ENCODE data around the gene CWF19L1. TPM values are rescaled to one million over a fixed set of nuclear protein-coding genes. Genes with fewer than 3 reads are reported as not detected.

CWF19L1 gene
- total RNA-seq, 6 experiments from 2014 or later: 19.1 to 24.5 (median 20.6) TPM

- Mint-ChIP-seq H3K36me3 (ENCODE audit: low read depth) (peaks cover 33% of the 10 kb centered on the region), H3K9me3 (no peaks in the 10 kb centered on the region), H3K4me1 (ENCODE audit: low read depth) (no peaks in the 10 kb centered on the region), H3K27me3 (ENCODE audit: insufficient read depth) (no peaks in the 10 kb centered on the region), H3K27ac (no peak overlapping the region), H3K4me3 (no peak overlapping the region)
- TF ChIP-seq CTCF (IDR thresholded peaks at IDR 0.05): no peak
- DNase-seq: no peak
These were observed 65.9 kb downstream of the CWF19L1 start for GRCh38 chr10:100201549-100201948.

GRCh38 chr10:100194711-100195110 lies 72.7 kb downstream of the CWF19L1 start:
- Mint-ChIP-seq H3K36me3 (ENCODE audit: low read depth) (peaks cover 20% of the 10 kb centered on the region), H3K27ac (no peak overlapping the region), H3K27me3 (ENCODE audit: insufficient read depth) (no peaks in the 10 kb centered on the region), H3K4me1 (ENCODE audit: low read depth) (no peaks in the 10 kb centered on the region), H3K4me3 (no peak overlapping the region), H3K9me3 (no peaks in the 10 kb centered on the region)
- no peak for DNase-seq
- no peak for TF ChIP-seq CTCF (IDR thresholded peaks at IDR 0.05)

GRCh38 chr10:100192350-100192749 lies 75.1 kb downstream of the CWF19L1 start:
- no peak for TF ChIP-seq CTCF (IDR thresholded peaks at IDR 0.05)
- Mint-ChIP-seq H3K27ac (no peak overlapping the region), H3K4me1 (ENCODE audit: low read depth) (peaks cover 18% of the 10 kb centered on the region), H3K36me3 (ENCODE audit: low read depth) (peaks cover 16% of the 10 kb centered on the region), H3K27me3 (ENCODE audit: insufficient read depth) (no peaks in the 10 kb centered on the region), H3K9me3 (no peaks in the 10 kb centered on the region), H3K4me3 (no peak overlapping the region)
- no peak for DNase-seq

GRCh38 chr10:100186253-100187212 lies 80.9 kb downstream of the CWF19L1 start:
- no peaks in the 10 kb centered on the region for H3K9me3 Mint-ChIP-seq
- peaks cover 6% of the 10 kb centered on the region; the same call in 1 of the 2 replicates for H3K27me3 Mint-ChIP-seq (ENCODE audit: insufficient read depth)
- no peak for TF ChIP-seq CTCF (IDR thresholded peaks at IDR 0.05)
- H3K36me3 Mint-ChIP-seq (ENCODE audit: low read depth): peaks cover 24% of the 10 kb centered on the region; the same call in 1 of the 2 replicates
- DNase-seq: no peak
- H3K4me1 Mint-ChIP-seq (ENCODE audit: low read depth): peaks cover 53% of the 10 kb centered on the region
- peak overlapping the region; percentile 96 for H3K27ac Mint-ChIP-seq
- H3K4me3 Mint-ChIP-seq: peak overlapping the region; percentile 90

- Mint-ChIP-seq H3K27me3 (ENCODE audit: insufficient read depth) (peaks cover 6% of the 10 kb centered on the region; the same call in 1 of the 2 replicates), H3K9me3 (no peaks in the 10 kb centered on the region), H3K4me1 (ENCODE audit: low read depth) (peaks cover 53% of the 10 kb centered on the region), H3K27ac (peak within 1 kb of the TSS; percentile 96), H3K36me3 (ENCODE audit: low read depth) (peaks cover 19% of the 10 kb centered on the region; the same call in 1 of the 2 replicates), H3K4me3 (peak within 1 kb of the TSS; percentile 90)
- peak; percentile 87 for DNase-seq
- no peak for TF ChIP-seq CTCF (IDR thresholded peaks at IDR 0.05)
These were observed 81.8 kb downstream of the CWF19L1 start, which contains the start of gene ERLIN1 for GRCh38 chr10:100185364-100186252. Gene ERLIN1, minus strand, starts transcription at chr10:100186029. Its CDS starts 403 bp downstream, at chr10:100185626.
